Liver (tissue), 9 donors: ENCODE data around the gene C19orf47. TPM values are rescaled to one million over a fixed set of nuclear protein-coding genes. Genes with fewer than 3 reads are reported as not detected.

Source experiments
- DNase-seq: peaks from one replicate; pipeline ENCODE4 v3.0.0-alpha.2; 2017; ENCODE audit warnings: low spot score
- H3K27ac ChIP-seq, 2 donors: one replicate each; pipeline ENCODE4 v1.7.0; 2013; ENCODE audit warnings: inconsistent platforms in 2 of 2, low read length in 2 of 2, control low read depth in 1 of 2, low read depth in 1 of 2, mild to moderate bottlenecking in 1 of 2
- H3K27me3 ChIP-seq, 4 donors: one replicate each; pipeline versions ENCODE4 v1.6.1 to v1.7.0; 2013; ENCODE audit warnings: low read length in 3 of 4, inconsistent platforms in 1 of 4, mild to moderate bottlenecking in 1 of 4, moderate library complexity in 1 of 4; ENCODE audit not compliant: control insufficient read depth in 4 of 4, insufficient read depth in 4 of 4
- H3K36me3 ChIP-seq, 4 donors: one replicate each; pipeline versions ENCODE4 v1.6.1 to v1.7.0; 2013; ENCODE audit warnings: low read length in 3 of 4, mild to moderate bottlenecking in 3 of 4, low read depth in 1 of 4, moderate library complexity in 1 of 4; ENCODE audit not compliant: control insufficient read depth in 4 of 4, insufficient read depth in 3 of 4
- H3K4me1 ChIP-seq, 4 donors: one replicate each; pipeline versions ENCODE4 v1.6.1 to v1.7.0; 2013; ENCODE audit warnings: low read length in 3 of 4, mild to moderate bottlenecking in 3 of 4, moderate library complexity in 1 of 4; ENCODE audit not compliant: control insufficient read depth in 4 of 4, insufficient read depth in 4 of 4
- H3K4me3 ChIP-seq, 3 donors: one replicate each; pipeline versions ENCODE4 v1.6.1 to v1.7.0; 2013; ENCODE audit warnings: low read length in 3 of 3, control low read depth in 1 of 3, low read depth in 1 of 3, mild to moderate bottlenecking in 1 of 3
- H3K9ac ChIP-seq, 2 donors: one replicate each; pipeline ENCODE4 v1.7.0; 2013; ENCODE audit warnings: low read length in 2 of 2, mild to moderate bottlenecking in 2 of 2, moderate library complexity in 2 of 2, control low read depth in 1 of 2, low read depth in 1 of 2
- H3K9me3 ChIP-seq, 4 donors: one replicate each; pipeline versions ENCODE4 v1.6.1 to v1.7.0; 2013; ENCODE audit warnings: low read length in 3 of 4; ENCODE audit not compliant: control insufficient read depth in 4 of 4
- CTCF ChIP-seq: fragments of 150-350 bp; IDR thresholded peaks from 2 replicates; pipeline ENCODE4 v1.5.1; 2017; ENCODE audit warnings: improper control_type of control experiment, low read depth, low read length; ENCODE audit not compliant: missing input control
- EGR1 ChIP-seq, 2 donors: IDR thresholded peaks; 2 replicates each; pipeline ENCODE4 v1.6.1; 2016 to 2018; ENCODE audit warnings: antibody characterized with exemption in 2 of 2, low read depth in 2 of 2
- FOXA1 ChIP-seq: IDR thresholded peaks from 2 replicates; pipeline ENCODE4 v1.6.1; 2016; ENCODE audit warnings: antibody characterized with exemption
- FOXA2 ChIP-seq: IDR thresholded peaks from 2 replicates; pipeline ENCODE4 v1.6.1; 2016; ENCODE audit warnings: antibody characterized with exemption
- JUND ChIP-seq, 2 donors: IDR thresholded peaks; 2 replicates each; pipeline ENCODE4 v1.6.1; 2016; ENCODE audit warnings: antibody characterized with exemption in 2 of 2
- RAD21 ChIP-seq, 2 donors: IDR thresholded peaks; 2 replicates each; pipeline ENCODE4 v1.6.1; 2016; ENCODE audit warnings: antibody characterized with exemption in 2 of 2, mild to moderate bottlenecking in 2 of 2
- REST ChIP-seq: IDR thresholded peaks from 2 replicates; pipeline ENCODE4 v1.6.1; 2016; ENCODE audit warnings: antibody characterized with exemption, mild to moderate bottlenecking
- RXRA ChIP-seq, 2 donors: IDR thresholded peaks; 2 replicates each; pipeline ENCODE4 v1.6.1; 2017 to 2018; ENCODE audit warnings: antibody characterized with exemption in 2 of 2, mild to moderate bottlenecking in 1 of 2
- SP1 ChIP-seq: IDR thresholded peaks from 2 replicates; pipeline ENCODE4 v1.6.1; 2018; ENCODE audit warnings: antibody characterized with exemption, mild to moderate bottlenecking
- TAF1 ChIP-seq: conservative IDR thresholded peaks from 2 replicates; pipeline ENCODE4 v1.6.1; 2016; ENCODE audit warnings: antibody characterized with exemption, mild to moderate bottlenecking
- YY1 ChIP-seq: IDR thresholded peaks from 2 replicates; pipeline ENCODE4 v1.6.1; 2016; ENCODE audit warnings: antibody characterized with exemption, mild to moderate bottlenecking
- ZBTB33 ChIP-seq: IDR thresholded peaks from 2 replicates; pipeline ENCODE4 v1.6.1; 2016; ENCODE audit warnings: antibody characterized with exemption
- WGBS: extraction: QIAGEN DNeasy Blood & Tissue Kit; methylation state at CpG from one replicate; pipeline ENCODE4 v1.1.7; 2013; 5-methylcytosine and 5-hydroxymethylcytosine counted together
- polyA plus RNA-seq, 2 donors: library from polyadenylated mRNA; stranded (reverse) in 1 of 2; unstranded in 1 of 2; fragments of 200-250 nt in 1 of 2; fragments of >200 nt in 1 of 2; fragmentation: Nextera tagmentation in 1 of 2; extraction: Ambion mirVana in 1 of 2; gene quantifications; one replicate each; pipeline versions ENCODE4 v1.2.1 to v1.2.3, GENCODE V29; 2013 to 2015
- total RNA-seq, 2 donors: library from RNA; depleted of rRNA; stranded (reverse); fragments of >200 nt; gene quantifications; one replicate each; pipeline ENCODE4 v1.2.3, GENCODE V29; 2014
- donor health status: healthy.
- donor health status: healthy.
- donor health status: healthy.
- donor health status: healthy.
- donor health status: healthy.

Gene C19orf47
- total and polyA plus RNA-seq, 4 donors: 3.9 to 6.0 (median 5.0) TPM

DNA sequence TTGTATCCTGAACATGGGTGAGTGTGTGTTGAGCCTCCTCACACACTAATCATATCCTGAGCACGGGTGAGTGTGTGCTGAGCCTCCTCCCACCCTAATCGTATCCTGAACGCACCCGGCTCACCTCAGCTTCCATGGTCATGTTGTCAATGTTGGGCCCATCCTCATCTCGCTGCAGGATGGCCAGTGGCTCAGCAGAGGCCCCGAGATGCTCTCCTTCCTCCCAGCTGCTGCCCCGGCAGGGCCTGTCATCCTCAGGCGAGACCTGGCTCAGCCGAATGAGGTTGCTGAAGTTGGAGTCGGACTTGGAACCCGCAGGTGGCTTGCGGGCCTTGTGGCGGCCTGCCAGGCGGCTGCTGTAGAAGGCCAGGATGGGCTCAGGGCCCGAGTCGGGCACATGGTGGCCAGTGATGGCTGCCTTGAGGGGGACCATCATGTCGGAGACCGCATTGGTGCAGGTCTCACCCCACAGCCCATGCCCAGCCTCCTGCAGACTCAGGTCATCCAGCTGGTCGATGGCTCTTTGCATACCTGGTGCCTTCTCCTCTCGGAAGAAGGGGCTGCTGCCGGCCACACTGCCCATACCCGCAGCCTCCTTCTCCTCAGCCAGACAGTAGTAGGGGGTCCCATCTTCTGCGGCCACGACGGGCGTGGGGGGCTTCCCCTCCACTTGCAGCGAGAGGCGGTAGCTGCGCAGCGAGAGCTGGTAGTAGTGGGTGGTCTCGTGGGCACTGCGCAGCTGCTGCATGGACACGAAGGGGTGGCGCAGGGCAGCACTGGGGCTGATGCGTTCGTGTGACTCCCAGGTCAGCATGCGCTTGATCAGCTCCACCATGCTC, 32.2 kb upstream of the C19orf47 start:
- DNase-seq: no peak
- Histone ChIP-seq H3K9me3 (no peaks in the 10 kb centered on the region), H3K36me3 (peaks cover 0 to 26% (median 7%) of the 10 kb centered on the region in 4 donors), H3K4me1 (no peaks in the 10 kb centered on the region), H3K27me3 (no peaks in the 10 kb centered on the region), H3K4me3 (no peak overlapping the region), H3K9ac (no peak overlapping the region), H3K27ac (no peak overlapping the region)
- TF ChIP-seq EGR1 (IDR thresholded peaks at IDR 0.05; ENCODE audit: low read depth in 2 of 2): no peak
- no peak for TF ChIP-seq ZBTB33
- TF ChIP-seq REST: no peak
- no peak for TF ChIP-seq YY1
- no peak for TF ChIP-seq JUND (IDR thresholded peaks at IDR 0.05)
- TF ChIP-seq RXRA (IDR thresholded peaks at IDR 0.05): no peak
- no peak for TF ChIP-seq TAF1
- TF ChIP-seq CTCF: no peak
- 90% methylated on average over 37 of the region's 37 CpGs for WGBS

DNA sequence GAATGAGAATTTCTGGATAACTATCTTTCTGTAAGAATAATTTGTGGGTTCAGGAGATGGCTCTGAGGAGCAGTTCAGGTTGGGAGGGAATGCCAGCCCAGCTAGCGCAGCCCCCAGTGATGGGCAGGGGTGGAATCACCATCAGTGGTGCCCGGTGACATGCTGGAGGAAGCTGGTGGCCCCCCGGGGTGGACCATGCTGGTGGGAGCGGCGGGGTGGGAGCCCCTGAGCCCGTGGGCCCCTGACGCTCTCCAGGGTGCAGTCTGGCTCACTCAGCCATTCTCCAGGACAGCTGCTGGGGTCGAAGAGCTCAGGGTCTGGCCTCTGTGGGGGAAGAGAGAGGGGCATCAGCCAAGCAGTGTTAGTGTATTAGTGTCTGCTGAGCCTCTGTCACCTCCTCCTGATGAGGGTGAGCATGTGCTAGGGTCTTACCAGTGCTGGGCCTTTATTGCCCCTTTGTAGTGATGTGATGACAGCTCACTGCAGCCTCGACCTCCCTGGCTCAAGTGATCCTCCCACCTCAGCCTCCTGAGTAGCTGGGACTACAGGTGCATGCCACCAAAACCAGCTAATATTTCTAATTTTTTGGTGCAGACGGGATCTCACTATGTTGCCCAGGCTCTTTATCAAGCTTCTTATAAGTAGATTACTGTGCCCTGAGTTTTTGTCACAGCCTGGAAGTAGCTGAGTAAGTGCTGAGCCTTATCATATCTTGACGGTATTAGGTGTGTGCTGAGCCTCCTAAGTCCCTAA, 31.4 kb upstream of the C19orf47 start:
- no peak for DNase-seq
- peaks cover under 1 to 27% (median 8%) of the 10 kb centered on the region in 4 donors for H3K36me3 ChIP-seq

More for the DNA sequence above, 31.4 kb upstream of the C19orf47 start:
- Histone ChIP-seq H3K4me3 (no peak overlapping the region), H3K27me3 (no peaks in the 10 kb centered on the region), H3K4me1 (no peaks in the 10 kb centered on the region), H3K27ac (no peak overlapping the region), H3K9me3 (no peaks in the 10 kb centered on the region), H3K9ac (no peak overlapping the region)
- 88% methylated on average over 11 of the region's 11 CpGs for WGBS
- TF ChIP-seq SP1: no peak
- TF ChIP-seq FOXA2: no peak
- TF ChIP-seq REST: no peak
- TF ChIP-seq FOXA1: no peak
- no peak for TF ChIP-seq RAD21 (IDR thresholded peaks at IDR 0.05)
- TF ChIP-seq CTCF: no peak
- TF ChIP-seq JUND (IDR thresholded peaks at IDR 0.05): no peak
- TF ChIP-seq YY1: no peak
